ENCODE data around the gene FAS.

FAS gene

DNA sequence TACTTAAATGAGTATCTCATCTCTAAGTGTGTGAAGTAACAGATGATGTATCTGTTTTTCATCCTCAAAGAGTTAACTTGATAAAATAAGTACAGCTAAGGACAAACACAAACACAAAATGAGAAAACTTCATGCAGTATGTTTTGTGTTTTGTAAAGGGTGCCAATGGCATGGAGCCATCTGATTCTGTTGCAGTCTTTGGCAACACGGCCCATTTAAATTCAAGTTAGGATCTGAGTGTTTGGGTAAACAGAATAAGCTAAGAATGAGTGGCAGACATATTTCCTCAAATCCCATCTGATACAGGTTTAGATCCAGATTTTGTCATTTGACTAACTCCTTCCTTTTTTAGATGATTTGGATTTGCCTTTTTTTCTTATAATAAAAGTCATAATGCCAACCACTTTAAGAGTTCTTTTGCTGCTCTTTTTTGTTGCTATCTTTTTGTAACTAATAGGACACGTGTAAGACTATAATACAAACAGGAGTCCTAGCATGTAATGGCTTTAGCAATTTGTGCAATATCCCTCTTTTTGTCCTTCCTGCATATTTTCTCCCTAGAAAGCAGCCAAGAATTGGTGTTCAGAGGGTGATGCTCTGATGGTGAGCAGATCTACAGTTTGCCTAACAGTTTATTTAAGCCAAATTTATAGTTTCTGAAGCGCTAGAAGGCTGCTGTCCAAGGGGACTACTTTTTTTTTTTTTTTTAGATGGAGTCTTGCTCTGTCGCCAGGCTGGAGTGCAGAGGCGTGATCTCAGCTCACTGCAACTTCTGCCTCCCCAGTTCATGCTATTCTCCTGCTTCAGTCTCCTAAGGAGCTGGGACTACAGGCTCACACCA lies 19.2 kb upstream of the FAS start:
- no peak for DNase-seq

DNA sequence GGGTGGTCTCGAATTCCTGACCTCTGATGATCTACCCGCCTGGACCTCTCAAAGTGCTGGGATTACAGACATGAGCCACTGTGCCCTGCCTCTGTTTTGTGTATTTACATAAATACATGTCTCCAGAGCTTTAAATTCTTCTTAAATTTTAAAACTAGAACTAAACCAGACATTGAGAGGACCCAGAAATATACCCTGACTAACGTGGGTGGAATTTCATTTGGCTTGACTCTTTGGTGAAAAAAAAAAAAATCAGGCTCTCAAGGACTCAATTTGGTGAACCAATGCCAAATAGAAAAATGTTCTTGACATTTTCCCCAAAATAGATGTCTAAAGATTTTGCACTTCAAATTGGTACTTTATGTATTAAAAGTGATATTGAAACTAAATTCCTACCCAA lies 16.6 kb upstream of the FAS start:
- no peak for DNase-seq

DNA sequence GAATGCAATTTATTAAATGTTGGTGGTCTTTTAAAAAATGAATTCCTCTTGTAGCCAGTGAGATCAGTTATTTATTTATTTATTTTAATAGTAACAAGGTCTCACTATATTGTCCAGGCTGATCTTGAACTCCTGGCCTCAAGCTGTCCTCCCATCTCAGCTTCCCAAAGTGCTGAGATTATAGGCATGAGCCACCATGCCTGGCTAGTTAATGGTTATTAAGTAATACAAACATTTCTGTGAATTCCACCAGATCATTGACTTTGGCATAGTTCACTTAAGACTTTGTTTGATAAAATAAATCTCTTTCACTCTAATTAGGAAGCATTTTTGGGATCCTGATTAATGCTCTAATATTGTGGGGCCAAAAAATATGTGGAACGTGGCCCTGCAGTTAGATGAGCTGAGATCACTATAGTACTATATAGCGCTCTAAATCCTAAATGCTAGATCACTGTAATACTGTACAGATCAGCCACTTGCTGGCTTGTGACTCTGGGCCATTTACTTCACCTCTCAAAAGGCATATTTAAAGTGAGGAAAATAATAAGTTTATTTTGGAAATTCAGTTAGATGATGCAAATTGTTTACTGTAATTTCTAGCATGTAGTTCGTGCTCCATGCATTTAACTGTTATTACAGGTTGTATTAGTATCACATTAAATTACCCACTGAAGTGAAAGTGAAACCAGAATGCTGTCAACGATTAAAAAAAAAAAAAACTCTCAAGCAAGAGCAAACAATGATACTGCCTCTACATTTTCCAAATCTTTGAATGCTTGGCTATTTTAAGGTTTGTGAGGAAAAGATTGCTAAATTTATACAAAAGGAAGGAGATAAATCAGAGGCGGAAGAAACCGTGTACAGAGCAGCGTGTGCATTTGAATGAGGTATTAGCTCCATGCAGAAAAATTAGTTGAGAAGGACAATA lies 15.9 kb upstream of the FAS start:
- DNase-seq = no peak

DNA sequence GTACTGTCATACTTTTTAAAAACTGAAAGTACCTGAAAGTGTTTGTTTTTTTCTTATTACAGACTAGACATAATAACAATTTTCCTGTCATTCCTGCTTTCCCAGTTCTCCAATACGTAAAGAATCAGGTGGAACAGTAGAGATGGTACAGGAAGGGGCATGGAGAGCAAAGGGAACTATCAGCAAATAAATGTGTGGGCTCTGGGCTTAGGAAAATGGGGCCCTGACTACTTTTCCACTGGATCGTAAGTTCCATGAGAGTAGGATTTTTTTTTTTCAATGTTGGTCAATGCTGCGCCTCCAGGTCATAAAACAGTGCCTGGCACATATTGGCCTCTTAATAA lies 15.2 kb upstream of the FAS start:
- no peak for DNase-seq

DNA sequence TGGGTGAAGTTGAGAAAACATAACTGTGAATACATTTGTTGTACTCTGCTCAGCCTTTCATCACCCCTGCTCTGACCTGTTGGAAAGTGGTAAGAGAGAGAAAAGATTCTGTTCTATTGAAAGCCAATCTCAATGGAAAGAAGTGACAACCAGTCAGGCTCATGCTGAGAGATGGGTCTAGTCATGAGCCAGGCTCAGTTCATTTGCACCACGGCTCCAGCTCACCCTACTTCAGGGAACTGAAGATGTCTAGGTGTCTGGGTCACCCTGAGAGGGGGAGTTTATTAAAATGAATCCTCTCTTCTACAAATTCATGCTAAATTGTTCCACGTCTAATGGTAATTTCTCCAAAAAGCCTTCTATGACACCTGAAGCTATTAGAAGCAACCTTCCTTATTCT lies 12.1 kb upstream of the FAS start:
- no peak for DNase-seq

DNA sequence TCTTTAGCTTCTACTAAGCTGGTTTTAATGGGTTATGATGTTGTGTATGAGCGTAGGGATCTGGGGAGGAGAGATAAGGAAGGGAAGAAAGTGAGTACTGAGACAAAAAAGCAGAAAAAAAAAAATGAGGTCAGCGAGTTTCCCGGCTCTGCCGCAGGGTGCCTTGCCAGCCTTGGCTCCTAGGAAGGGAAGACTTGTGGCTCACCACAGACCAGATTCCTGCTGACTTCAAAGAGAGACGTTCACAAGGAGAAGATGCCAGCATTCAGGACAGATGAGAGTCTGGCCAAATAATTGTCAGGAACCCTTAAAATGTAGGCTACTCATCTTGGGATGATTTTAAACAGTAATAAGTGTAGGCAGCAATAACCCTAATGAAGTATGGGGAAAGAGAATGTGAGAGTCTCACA lies 11.4 kb upstream of the FAS start:
- DNase-seq = no peak

DNA sequence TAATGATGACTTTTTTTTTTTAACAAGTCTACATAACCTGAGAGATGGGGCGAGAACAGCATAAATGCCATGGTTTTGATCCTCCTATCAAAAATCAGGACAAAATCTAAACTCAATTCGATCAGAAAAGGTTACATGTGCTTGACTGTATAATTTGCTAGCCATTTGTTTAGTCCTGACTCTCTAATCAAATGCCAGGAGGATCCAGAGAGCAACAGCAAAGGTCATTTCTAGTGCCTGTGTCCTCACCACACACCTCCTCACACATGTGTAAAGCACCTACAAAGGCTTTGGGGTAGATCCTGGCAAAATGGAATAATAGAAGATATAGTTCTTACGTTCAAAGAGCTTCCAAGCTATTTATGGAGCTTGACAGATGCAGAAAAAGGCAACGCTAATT lies 11.0 kb upstream of the FAS start:
- DNase-seq = no peak

DNA sequence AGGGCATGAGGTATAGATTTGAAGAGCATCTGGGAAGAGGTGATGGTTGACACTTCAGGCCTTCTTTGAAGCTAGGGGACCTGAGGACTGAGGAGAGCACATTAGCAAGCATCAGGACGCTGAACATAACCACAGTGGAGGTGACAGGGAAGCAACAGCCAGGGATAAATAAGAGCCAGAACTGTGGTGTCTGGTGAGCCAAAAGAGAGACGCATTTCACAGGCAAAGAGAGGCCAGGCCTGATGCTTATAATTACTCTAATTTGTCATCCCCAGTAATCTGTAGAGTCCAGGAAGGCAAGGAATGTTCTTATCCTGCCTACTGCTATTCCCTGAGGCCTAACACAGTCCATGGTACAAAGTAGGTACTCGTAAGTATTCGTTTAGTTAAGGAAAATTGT lies 10.4 kb upstream of the FAS start:
- DNase-seq = no peak

DNA sequence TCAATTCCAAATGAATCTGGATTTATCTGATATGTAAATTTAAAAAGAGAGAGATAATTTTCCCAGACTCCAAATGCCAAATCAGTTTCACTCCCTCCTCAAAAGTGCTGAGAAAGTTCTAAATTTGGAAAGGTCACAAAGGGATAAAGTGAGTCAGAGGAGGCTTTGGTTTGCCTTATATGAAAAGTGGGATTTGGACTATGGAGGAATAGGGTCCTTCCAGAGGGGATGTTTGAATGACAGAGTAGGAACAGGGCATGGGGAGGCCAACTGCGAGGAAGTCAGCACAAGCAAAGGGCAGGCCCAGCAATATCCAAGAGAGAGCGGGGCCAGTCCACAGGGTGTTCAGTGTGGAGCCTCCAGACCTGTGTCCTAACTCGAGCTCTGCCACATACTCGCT lies 9.8 kb upstream of the FAS start:
- DNase-seq = no peak

DNA sequence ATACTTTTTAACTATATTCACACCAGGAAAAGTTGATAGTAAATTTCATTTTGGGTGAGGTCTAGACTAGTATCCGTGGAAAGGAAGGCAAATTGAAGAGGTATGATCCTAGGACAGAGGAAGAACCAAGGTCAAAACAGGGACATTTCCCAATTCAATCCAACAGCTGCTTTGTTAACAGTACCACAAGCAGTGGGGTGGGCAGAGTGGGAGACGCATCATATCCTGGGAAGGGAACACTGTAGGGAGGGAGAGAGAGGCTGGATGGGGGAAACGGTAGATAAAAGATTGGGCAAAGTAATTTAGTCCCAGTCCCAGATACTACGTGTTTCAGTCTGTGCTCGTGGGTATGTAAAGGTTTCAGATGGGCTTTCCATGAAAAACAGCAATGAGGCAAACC lies 9.2 kb upstream of the FAS start:
- no peak for DNase-seq

DNA sequence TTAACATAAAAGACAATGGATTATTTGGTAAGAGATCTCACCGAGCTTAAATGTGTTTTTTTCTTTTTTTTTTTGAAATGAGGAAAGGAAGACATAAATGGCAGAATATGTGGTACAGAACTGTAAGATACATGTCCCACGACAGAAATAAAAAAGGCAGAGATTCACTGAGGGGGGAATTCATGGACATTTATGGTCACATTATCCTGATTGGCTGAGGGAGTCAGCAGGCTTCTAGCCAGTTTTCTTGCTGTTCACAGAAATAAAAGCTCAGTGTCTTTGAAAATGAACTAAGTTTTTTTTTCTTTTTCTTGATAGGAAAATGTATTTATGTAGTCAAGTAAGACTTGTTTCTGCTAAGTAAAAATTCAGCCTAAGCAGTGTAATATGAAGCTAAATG lies 8.2 kb upstream of the FAS start:
- DNase-seq = no peak

DNA sequence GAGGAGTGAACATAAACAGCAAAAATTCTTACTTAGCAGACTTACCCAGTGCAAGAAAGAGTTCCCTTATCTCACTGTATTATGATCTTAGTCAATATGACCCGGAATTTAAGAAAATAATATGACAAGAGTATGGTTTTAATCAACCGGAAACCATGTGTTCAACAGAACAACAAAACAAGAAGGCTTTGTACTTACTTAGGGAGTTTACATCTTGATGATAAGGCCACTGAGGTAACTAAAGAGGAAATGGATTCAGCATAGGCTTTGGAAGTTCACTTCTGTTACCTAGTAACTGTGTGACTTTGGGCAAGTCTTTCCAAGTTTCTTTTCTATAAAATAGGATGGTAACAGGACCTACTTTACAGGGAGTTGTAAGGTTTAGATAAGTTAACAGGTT lies 7.4 kb upstream of the FAS start:
- no peak for DNase-seq

DNA sequence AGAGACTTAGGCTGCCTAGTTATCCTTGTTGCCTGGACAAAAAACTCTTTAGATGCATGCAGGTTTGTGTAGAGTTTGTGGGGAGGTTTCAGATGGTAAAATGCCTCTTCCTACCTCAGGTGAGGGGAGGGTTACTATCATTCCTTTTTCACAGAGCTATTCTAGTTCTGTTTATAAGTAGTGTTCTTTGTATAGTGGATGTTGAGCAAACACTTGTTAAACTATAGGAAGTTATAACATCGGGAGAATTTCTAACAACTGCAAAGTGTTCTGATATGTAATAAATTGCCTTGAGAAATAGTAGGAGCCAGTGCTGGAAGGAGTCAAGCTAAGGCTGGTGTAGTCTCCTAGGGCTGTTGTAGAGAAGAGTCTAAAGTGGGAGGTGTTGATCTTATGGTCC lies 6.7 kb upstream of the FAS start:
- DNase-seq = no peak

DNA sequence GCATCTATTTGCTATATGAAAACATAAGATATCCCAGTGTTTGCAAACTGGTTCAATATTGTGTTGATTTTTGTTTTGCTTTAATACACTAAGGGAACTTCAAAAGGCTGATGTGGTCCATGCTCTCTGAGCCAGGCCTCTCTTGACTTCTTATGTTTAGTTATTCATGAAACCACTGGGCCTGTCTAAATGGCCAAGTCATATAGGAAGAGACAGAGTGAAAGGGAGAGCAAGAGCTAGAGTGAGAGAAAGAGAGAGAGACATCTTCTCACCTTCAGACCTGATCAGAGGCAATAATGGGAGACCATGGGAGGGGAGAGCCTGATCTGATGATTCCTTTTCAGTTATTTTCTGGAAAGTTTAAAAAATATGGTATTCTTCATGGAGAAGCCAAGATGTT lies 6.1 kb upstream of the FAS start:
- no peak for DNase-seq

DNA sequence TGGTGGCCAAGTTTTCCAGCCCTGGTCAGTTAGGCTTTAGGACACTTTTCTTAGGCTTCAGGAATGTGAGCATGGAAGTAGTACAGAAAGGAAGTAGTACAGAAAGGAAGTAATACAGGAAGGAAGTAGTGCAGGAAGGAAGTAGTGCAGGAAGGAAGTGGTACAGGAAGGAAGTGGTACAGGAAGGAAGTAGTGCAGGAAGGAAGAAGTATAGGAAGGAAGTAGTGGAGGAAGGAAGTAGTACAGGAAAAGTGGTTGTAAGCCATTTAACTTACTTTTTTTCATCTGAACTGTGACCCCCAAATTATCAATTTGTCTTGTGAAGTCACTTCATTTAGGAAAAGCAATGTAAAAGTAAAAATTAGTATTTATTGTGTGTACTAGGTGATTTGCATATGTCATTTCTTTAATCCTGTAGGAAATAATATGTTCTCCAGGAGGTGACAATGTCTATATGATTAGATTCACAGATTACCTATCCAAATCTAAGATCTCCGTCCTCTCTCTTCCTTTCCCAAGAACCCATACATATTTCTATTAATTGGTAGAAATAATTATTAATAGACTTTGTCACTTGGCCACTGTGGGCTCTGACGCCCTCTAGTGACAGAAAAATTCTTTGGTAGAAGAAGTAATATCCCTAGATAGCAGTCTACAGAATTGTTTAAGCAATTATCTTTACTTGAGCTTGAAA lies 3.9 kb upstream of the FAS start:
- no peak for DNase-seq

DNA sequence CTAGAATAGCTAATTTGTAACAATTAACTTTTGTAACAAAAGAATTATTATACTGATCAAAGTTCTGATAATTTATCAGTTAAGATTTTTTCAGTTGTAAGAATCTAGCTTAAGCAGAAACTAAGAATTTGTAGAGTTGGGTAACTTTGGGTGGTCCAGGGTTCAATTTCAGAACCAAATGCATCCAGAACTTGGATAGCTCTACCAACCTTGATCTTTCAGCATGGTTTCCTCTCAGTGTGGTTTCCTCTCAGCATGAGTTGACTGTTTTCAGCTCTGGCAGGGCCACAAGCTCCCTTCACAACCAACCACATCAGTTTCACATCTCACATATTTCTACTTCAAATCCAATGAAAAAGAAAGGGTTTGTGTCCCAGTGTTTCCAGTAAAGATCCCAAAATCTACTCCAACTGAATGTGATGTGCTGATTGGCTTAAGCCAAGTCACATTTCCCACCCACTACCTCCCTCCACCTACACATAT lies 3.3 kb upstream of the FAS start:
- DNase-seq = no peak

DNA sequence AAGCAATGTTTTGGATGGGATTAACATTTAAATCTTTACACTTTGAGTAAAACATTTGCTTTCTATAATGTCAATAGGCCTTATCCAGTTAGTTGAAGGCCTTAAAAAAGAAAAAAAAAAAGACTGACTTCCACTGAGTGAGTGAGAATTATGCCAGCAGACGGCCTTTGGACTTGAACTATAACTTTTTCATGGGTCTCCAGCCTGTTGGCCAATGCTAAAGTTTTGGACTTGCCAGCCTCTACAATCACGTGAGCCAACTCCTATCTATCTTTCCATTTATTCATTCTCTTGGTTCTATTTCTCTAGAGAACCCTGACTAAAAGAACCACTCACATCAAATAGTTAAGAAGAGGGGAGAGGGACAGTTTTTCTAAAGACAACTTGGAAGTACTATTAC lies 2.8 kb upstream of the FAS start:
- no peak for DNase-seq

DNA sequence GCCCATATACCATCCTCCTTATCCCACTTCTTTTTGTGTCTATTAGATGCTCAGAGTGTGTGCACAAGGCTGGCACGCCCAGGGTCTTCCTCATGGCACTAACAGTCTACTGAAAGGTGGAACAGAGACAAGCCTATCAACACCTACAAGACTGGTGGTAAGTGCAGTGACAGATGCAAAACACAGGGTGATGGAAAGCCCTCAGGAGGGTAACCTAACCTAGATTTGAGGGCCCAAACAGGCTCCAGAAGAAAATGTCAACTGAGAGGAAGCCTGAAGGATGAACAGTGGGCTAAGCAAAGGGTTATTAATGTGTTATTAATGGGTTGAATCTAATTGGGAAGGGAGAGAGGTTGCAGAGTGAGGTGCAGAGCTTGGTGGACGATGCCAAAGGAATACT lies 1.2 kb upstream of the FAS start:
- DNase-seq = no peak

DNA sequence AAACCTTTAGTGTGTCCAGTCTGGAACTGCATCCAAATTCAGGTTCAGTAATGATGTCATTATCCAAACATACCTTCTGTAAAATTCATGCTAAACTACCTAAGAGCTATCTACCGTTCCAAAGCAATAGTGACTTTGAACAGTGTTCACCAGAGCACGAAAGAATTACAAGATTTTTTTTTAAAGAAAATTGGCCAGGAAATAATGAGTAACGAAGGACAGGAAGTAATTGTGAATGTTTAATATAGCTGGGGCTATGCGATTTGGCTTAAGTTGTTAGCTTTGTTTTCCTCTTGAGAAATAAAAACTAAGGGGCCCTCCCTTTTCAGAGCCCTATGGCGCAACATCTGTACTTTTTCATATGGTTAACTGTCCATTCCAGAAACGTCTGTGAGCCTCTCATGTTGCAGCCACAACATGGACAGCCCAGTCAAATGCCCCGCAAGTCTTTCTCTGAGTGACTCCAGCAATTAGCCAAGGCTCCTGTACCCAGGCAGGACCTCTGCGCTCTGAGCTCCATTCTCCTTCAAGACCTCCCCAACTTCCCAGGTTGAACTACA lies 694 bp upstream of the FAS start:
- DNase-seq = no peak

DNA sequence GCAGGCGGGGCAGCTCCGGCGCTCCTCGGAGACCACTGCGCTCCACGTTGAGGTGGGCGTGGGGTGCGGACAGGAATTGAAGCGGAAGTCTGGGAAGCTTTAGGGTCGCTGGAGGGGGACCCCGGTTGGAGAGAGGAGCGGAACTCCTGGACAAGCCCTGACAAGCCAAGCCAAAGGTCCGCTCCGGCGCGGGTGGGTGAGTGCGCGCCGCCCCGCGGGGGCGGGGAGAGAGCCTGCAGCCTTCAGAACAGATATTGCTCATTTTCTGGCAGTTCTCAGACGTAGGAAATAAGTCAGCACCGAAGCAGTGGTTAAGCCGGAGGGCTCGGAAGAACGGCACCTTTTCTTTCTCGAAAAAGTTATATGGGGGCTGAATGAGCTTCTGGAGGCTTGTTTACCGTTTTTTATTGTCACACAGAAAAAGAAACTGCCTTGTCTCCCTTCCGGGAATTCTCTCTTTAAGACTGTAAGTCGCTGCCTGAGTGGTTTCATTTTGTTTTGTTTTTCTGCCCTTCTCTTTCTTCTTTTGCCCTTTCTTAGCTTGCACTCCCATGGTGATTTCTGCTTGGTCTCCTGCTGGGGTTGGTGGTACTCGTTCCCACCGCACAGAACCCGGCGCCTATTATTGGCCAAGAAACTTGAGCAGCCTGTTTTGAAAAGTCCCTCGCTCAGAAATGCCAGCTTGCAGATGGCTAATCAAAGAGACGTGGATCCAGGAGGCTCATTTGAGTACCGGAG lies 732 bp downstream of the FAS start:
- no peak for DNase-seq

DNA sequence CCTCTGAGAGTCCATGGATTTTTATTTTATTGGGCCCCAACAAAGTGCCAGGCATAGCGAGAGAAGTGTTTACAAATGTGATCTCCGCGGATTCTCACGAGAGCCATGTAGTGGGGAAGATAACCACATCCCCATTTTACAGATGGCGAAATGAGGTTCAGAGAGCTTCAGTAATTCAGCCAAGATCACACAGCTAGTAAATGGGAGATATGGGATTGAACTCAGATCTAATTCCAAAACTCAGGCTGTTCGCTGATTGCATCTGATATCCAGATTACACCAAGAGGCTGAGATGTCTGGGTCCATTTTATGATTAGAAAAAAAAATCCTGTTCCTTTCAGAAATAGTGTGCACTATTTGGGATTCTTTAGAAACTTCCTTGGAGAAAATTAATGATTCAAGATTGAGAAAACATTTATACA lies 1.3 kb downstream of the FAS start:
- DNase-seq = no peak

DNA sequence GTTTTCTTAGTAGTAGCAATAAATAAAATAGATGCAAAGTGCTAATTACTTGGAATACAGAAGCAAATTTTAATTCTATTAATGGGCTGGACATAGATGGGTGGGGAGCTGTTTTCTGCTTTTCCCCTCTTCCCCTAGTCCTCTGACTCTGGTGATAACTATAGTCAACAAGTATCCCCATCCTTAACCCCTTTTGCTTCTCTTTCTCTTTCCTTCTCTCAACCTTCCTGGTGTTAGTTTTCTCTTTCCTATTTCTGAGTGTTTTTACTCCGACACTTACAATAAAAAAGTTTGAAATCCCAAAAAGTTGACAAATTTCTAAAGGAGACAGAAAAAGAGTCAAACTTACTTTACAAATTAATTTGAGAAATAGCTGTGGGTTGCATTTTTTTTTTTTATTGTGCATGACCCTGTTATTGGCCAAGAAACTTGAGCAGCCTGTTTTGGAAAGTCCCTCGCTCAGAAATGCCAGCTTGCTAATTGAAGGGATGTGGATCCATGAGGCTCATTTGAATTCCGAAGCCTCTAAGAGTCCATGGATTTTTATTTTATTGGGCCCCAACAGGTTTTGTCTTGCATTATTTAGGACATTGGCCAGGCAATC lies 2.4 kb downstream of the FAS start:
- DNase-seq = no peak

Measured in SHP77 (cell line).